GM12873 (cell line): ENCODE data around the gene SAFB.

Experiments used
- TF ChIP-seq, protein P1 (sequence below): IDR thresholded peaks from 2 replicates; pipeline ENCODE4 v1.5.1; 2012; ENCODE audit warnings: low read depth, mild to moderate bottlenecking, moderate library complexity, low read length, control low read depth; ENCODE audit not compliant: insufficient read depth; ENCODE audit errors: missing control alignments

Gene SAFB

DNA sequence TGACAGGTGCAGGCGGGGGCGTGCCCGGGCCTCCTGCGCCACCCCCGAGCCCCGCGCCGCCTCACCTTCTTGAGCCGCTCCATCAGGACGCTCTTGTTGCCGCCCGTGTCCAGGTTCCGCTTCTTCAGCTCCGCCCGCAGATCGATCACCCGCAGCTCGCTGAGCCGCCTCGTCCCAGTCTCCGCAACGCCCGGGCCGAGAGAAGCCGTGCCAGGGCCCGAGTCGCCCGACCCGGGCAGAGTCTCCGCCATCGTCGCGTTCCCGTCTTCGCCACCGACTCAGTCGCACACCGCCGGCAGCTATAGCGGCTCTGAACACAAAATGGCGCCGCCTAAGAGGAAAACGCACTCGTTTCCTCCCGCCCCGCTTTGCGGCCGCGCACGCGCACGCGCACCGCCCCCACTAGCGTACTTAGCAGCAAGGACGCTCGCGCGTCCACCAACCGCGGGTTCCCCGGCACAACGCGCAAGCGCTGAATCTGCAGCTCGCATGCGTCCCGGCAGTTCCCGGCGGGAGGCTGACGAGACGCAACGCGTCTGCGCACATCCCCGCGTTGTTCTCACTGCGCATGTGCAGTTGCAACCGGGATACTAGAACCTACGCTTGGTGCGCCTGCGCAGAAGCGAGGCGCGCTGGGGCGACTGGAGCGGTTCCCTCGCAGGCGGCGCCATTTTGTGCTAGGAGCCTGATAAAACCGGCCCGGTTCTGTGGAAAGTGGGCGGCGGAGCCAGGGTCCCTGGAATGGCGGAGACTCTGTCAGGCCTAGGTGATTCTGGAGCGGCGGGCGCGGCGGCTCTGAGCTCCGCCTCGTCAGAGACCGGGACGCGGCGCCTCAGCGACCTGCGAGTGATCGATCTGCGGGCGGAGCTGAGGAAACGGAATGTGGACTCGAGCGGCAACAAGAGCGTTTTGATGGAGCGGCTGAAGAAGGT, at the start of gene SAFB, which contains the start of gene SAFB2:
TSS of gene SAFB (plus strand) at position 619 of the 932 bp plus-strand sequence. CDS start at position 742, 123 bp downstream.
TSS of gene SAFB2 (minus strand) at position 312 of the 932 bp plus-strand sequence. CDS start at position 251, 61 bp downstream.
- TF ChIP-seq, protein P1, sequence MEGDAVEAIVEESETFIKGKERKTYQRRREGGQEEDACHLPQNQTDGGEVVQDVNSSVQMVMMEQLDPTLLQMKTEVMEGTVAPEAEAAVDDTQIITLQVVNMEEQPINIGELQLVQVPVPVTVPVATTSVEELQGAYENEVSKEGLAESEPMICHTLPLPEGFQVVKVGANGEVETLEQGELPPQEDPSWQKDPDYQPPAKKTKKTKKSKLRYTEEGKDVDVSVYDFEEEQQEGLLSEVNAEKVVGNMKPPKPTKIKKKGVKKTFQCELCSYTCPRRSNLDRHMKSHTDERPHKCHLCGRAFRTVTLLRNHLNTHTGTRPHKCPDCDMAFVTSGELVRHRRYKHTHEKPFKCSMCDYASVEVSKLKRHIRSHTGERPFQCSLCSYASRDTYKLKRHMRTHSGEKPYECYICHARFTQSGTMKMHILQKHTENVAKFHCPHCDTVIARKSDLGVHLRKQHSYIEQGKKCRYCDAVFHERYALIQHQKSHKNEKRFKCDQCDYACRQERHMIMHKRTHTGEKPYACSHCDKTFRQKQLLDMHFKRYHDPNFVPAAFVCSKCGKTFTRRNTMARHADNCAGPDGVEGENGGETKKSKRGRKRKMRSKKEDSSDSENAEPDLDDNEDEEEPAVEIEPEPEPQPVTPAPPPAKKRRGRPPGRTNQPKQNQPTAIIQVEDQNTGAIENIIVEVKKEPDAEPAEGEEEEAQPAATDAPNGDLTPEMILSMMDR, result no peak

DNA sequence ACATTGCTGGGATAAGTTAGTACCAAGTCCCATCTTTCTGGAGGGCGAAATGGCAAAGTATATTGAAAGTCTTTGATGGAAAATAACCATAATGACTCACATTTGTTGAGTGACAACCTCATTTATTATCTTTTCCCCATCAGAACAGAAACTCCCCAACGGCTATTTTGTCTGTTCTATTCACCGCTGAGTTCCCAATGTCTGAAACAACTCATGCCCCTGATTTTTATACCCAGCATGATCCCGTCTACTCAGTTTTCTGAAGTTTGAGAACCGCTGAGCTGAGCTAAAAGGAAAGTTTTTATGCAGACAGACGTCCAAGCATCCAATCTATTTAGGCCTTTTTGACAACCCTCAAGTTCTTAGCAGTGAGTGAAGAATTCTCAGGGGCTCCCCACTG, 47.3 kb upstream of the SAFB start:
- TF ChIP-seq, protein P1, result no peak

DNA sequence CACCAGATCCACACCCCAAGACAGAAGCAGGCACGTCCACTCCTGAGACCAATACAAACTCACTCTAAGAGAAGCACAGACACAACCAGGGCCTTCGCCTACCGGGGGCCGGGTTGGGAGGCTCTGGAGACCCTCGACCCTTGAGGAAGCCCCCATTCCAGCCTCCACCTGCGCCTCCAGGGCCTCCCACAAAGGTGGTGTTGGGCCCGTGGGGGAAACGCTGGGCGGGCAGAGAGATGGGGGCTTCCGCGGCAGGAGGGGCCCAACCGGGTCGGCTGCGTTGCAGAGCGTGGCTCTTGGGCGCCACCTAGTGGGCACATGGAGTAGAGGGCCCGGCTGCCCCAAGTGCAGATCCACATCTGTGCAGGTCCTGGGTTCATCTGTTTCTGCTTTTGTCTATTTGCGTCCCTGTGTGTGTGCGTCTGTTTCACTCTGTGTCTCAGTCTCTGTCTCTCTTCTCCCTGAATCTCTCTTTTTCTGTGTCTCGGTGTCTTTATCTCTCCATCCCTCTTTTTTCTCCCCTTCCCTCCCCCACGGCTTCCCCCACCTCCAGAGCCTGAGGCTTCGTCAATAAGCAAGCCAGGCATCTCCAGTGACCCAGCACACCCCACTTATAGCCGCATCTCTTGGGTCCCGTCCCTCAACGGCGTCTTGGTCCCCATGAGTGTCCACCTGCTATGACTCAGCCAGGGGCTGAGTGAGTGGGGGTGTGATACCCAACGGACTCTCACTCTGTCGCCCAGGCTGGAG, 44.6 kb upstream of the SAFB start:
- TF ChIP-seq, protein P1, result peak; percentile 98

DNA sequence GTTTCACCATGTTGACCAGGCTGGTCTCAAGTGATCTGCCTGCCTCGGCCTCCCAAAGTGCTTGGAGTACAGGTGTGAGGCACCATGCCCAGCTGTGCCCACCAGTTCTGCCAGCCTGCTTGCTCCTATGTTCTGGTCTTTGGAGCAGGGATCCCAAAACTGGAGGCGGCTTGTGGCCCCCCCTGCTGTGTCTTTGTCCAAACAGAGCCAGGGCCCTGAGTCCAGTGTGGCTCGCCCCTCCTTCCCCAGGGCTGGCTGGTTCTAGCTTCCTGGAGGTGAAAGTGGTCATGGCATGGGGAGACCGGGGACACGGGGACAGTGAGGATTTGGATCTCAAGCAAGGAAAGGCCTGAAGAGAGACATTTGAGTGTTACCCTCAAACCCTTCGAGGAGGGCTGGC, 43.6 kb upstream of the SAFB start:
- TF ChIP-seq, protein P1, result no peak

DNA sequence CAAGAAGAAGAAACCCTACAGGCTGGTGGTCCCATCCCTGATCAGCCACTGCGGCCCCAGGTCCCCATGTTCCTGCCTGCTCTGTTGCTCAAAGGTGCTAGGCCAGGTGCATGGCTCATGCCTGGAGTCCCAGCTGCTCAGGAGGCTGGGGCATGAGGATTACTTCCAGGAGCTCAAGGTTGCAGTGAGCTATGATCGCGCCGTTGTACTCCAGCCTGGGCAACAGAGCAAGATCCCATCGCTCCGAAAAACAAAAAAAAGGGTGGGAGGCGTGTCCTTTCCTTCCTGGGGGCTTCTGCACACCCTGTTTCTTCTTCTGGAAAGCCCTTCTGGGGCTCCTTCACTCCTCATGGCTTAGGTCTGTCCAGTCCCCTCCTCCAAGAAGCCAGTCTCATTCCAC, 43.2 kb upstream of the SAFB start:
- TF ChIP-seq, protein P1, result no peak

- TF ChIP-seq, protein P1, result no peak
Observed at GRCh38 chr19:5580161-5580571, 42.7 kb upstream of the SAFB start.
